Mononuclear cell (primary cell): Measurements from ENCODE around the gene SOX21. TPM values are rescaled to one million over a fixed set of nuclear protein-coding genes. Genes with fewer than 3 reads are reported as not detected.
"Not testable (repeated sequence)": the region's sequence is repeated elsewhere in the genome, so short reads cannot be mapped to it uniquely, and the experiment has no call there.

Experiments used
- H3K27me3 ChIP-seq: 2 replicates; pipeline ENCODE4 v1.6.0; 2011; ENCODE audit warnings: low read length, control low read depth; ENCODE audit not compliant: insufficient read depth
- H3K4me1 ChIP-seq: 2 replicates; pipeline ENCODE4 v1.5.1; 2011; ENCODE audit warnings: mild to moderate bottlenecking, low read length, control low read depth; ENCODE audit not compliant: insufficient read depth
- H3K4me3 ChIP-seq: 2 replicates; pipeline ENCODE4 v1.5.1; 2011; ENCODE audit warnings: mild to moderate bottlenecking, low read length, moderate library complexity
- H3K9me3 ChIP-seq: 2 replicates; pipeline ENCODE4 v1.5.1; 2011; ENCODE audit warnings: low read depth, mild to moderate bottlenecking, control low read depth, low read length
- total RNA-seq: library from RNA; depleted of rRNA; stranded (reverse); fragments of >200 nt; gene quantifications from one replicate; pipeline ENCODE4 v1.2.3, GENCODE V29; 2012

SOX21 gene
- total RNA-seq, result not detected

GRCh38 chr13:94712287-94712811, at the start of gene SOX21:
SOX21 (minus strand) TSS chr13:94712545; CDS start chr13:94712049, 496 bp downstream.
- Histone ChIP-seq H3K4me1 (peaks cover 16% of the 10 kb centered on the region), H3K4me3 (no peak within 1 kb of the TSS), H3K27me3 (peaks cover 85% of the 10 kb centered on the region), H3K9me3 (no peaks in the 10 kb centered on the region)

- Histone ChIP-seq H3K4me3 (no peak overlapping the region), H3K9me3 (no peaks in the 10 kb centered on the region), H3K27me3 (no peaks in the 10 kb centered on the region), H3K4me1 (no peaks in the 10 kb centered on the region)
These were observed 49.1 kb upstream of the SOX21 start for GRCh38 chr13:94761407-94761806.

- no peaks in the 10 kb centered on the region for H3K9me3 ChIP-seq
- no peaks in the 10 kb centered on the region for H3K4me1 ChIP-seq
- no peak overlapping the region for H3K4me3 ChIP-seq
- no peaks in the 10 kb centered on the region for H3K27me3 ChIP-seq
These were observed 46.9 kb upstream of the SOX21 start for GRCh38 chr13:94759120-94759728.

GRCh38 chr13:94758436-94758960, 46.2 kb upstream of the SOX21 start:
- no peaks in the 10 kb centered on the region for H3K4me1 ChIP-seq
- H3K27me3 ChIP-seq, result no peaks in the 10 kb centered on the region
- no peaks in the 10 kb centered on the region for H3K9me3 ChIP-seq
- no peak overlapping the region for H3K4me3 ChIP-seq

GRCh38 chr13:94753327-94753726, 41.0 kb upstream of the SOX21 start:
- Histone ChIP-seq H3K9me3 (no peaks in the 10 kb centered on the region), H3K4me1 (no peaks in the 10 kb centered on the region), H3K4me3 (no peak overlapping the region), H3K27me3 (no peaks in the 10 kb centered on the region)

GRCh38 chr13:94749162-94749561, 36.8 kb upstream of the SOX21 start:
- Histone ChIP-seq H3K4me1 (no peaks in the 10 kb centered on the region), H3K27me3 (no peaks in the 10 kb centered on the region), H3K9me3 (no peaks in the 10 kb centered on the region), H3K4me3 (no peak overlapping the region)

GRCh38 chr13:94739235-94739634, 26.9 kb upstream of the SOX21 start:
- no peaks in the 10 kb centered on the region for H3K9me3 ChIP-seq
- no peaks in the 10 kb centered on the region for H3K27me3 ChIP-seq
- no peak overlapping the region for H3K4me3 ChIP-seq
- no peaks in the 10 kb centered on the region for H3K4me1 ChIP-seq

GRCh38 chr13:94731028-94731427, 18.7 kb upstream of the SOX21 start:
- Histone ChIP-seq H3K4me1 (no peaks in the 10 kb centered on the region), H3K4me3 (no peak overlapping the region), H3K27me3 (no peaks in the 10 kb centered on the region), H3K9me3 (no peaks in the 10 kb centered on the region)

- H3K4me1 ChIP-seq, H3K9me3 ChIP-seq, H3K4me3 ChIP-seq, H3K27me3 ChIP-seq: not testable (repeated sequence)
These were observed 17.6 kb upstream of the SOX21 start for GRCh38 chr13:94729941-94730340.

- Histone ChIP-seq H3K4me3 (no peak overlapping the region), H3K4me1 (no peaks in the 10 kb centered on the region), H3K27me3 (no peaks in the 10 kb centered on the region), H3K9me3 (no peaks in the 10 kb centered on the region)
These were observed 14.1 kb upstream of the SOX21 start for GRCh38 chr13:94726425-94726824.

GRCh38 chr13:94722609-94723345, 10.4 kb upstream of the SOX21 start:
- H3K9me3 ChIP-seq, result no peaks in the 10 kb centered on the region
- H3K4me3 ChIP-seq, result no peak overlapping the region
- H3K4me1 ChIP-seq, result no peaks in the 10 kb centered on the region
- H3K27me3 ChIP-seq, result peaks cover 7% of the 10 kb centered on the region

GRCh38 chr13:94718697-94719096, 6.4 kb upstream of the SOX21 start:
- not testable (repeated sequence) for H3K4me3 ChIP-seq, H3K9me3 ChIP-seq, H3K4me1 ChIP-seq
- H3K27me3 ChIP-seq, result peaks cover 47% of the 10 kb centered on the region

GRCh38 chr13:94717916-94718315, 5.6 kb upstream of the SOX21 start:
- Histone ChIP-seq H3K4me1 (no peaks in the 10 kb centered on the region), H3K27me3 (peaks cover 52% of the 10 kb centered on the region), H3K4me3 (no peak overlapping the region), H3K9me3 (no peaks in the 10 kb centered on the region)

GRCh38 chr13:94716016-94716415, 3.7 kb upstream of the SOX21 start:
- H3K9me3 ChIP-seq, result no peaks in the 10 kb centered on the region
- no peak overlapping the region for H3K4me3 ChIP-seq
- peaks cover 61% of the 10 kb centered on the region for H3K27me3 ChIP-seq
- peaks cover 10% of the 10 kb centered on the region for H3K4me1 ChIP-seq

GRCh38 chr13:94713561-94714182, 1.3 kb upstream of the SOX21 start:
- Histone ChIP-seq H3K27me3 (peaks cover 80% of the 10 kb centered on the region), H3K9me3 (no peaks in the 10 kb centered on the region), H3K4me3 (no peak overlapping the region), H3K4me1 (peaks cover 13% of the 10 kb centered on the region)
